Activated CD4-positive, alpha-beta memory T cell treated with anti-CD3 and anti-CD28 coated beads, Interleukin-2, amount 10 ng/mL, durations not matched to agents 7 days and 5 days (primary cell): Measurements from ENCODE around the gene KLRC2. TPM values are rescaled to one million over a fixed set of nuclear protein-coding genes. Genes with fewer than 3 reads are reported as not detected.
"Not testable (repeated sequence)": the region's sequence is repeated elsewhere in the genome, so short reads cannot be mapped to it uniquely, and the experiment has no call there.

Source experiments
- CTCF ChIA-PET: fragments of 350-600 bp; sonication (Branson Sonifier 250); formaldehyde crosslinking; loops from one replicate; lab custom pipeline; 2021; ENCODE audit warnings: antibody characterized with exemption, inconsistent platforms; lab: Charles Lee
- POLR2A ChIA-PET: fragments of 350-600 bp; sonication (Branson Sonifier 250); formaldehyde crosslinking; loops from one replicate; lab custom pipeline; 2021; ENCODE audit warnings: antibody characterized with exemption; lab: Charles Lee
- DNase-seq: peaks from one replicate; pipeline ENCODE4 v3.0.0-alpha.2; 2020
- H3K27ac Mint-ChIP-seq: one replicate; pipeline ENCODE4 v1.8.0; 2021; ENCODE audit warnings: mild to moderate bottlenecking, mixed read lengths
- H3K27me3 Mint-ChIP-seq: one replicate; pipeline ENCODE4 v1.8.0; 2021; ENCODE audit warnings: mixed read lengths
- H3K36me3 Mint-ChIP-seq: one replicate; pipeline ENCODE4 v1.8.0; 2021; ENCODE audit warnings: low read depth, mixed read lengths
- H3K4me1 Mint-ChIP-seq: one replicate; pipeline ENCODE4 v1.8.0; 2021; ENCODE audit warnings: mixed read lengths
- H3K4me3 Mint-ChIP-seq: one replicate; pipeline ENCODE4 v1.8.0; 2021; ENCODE audit warnings: mild to moderate bottlenecking, mixed read lengths
- H3K9me3 Mint-ChIP-seq: one replicate; pipeline ENCODE4 v1.8.0; 2021; ENCODE audit warnings: mixed read lengths
- total RNA-seq, 2 experiments: library from RNA; stranded (reverse); gene quantifications; one replicate each; pipeline ENCODE4 v1.2.3, GENCODE V29; 2021

KLRC2 gene
- total RNA-seq: not detected

- H3K4me1 Mint-ChIP-seq, POLR2A ChIA-PET, DNase-seq, H3K36me3 Mint-ChIP-seq, H3K4me3 Mint-ChIP-seq, H3K27me3 Mint-ChIP-seq, H3K9me3 Mint-ChIP-seq, CTCF ChIA-PET, H3K27ac Mint-ChIP-seq: not testable (repeated sequence)
These were observed at the start of gene KLRC2 for GRCh38 chr12:10435816-10436215. Gene KLRC2 (minus strand): TSS chr12:10436010. CDS start chr12:10435986, 24 bp downstream.

GRCh38 chr12:10481901-10482300, 46.1 kb upstream of the KLRC2 start:
- H3K4me3 Mint-ChIP-seq, POLR2A ChIA-PET, H3K36me3 Mint-ChIP-seq, H3K4me1 Mint-ChIP-seq, H3K9me3 Mint-ChIP-seq, CTCF ChIA-PET, DNase-seq, H3K27ac Mint-ChIP-seq: not testable (repeated sequence)
- H3K27me3 Mint-ChIP-seq: peaks cover 36% of the 10 kb centered on the region

GRCh38 chr12:10472808-10473207, 37.0 kb upstream of the KLRC2 start:
- CTCF ChIA-PET, POLR2A ChIA-PET, H3K4me3 Mint-ChIP-seq, H3K4me1 Mint-ChIP-seq, H3K27ac Mint-ChIP-seq, H3K36me3 Mint-ChIP-seq, DNase-seq, H3K9me3 Mint-ChIP-seq, H3K27me3 Mint-ChIP-seq: not testable (repeated sequence)

- Mint-ChIP-seq H3K4me1 (no peaks in the 10 kb centered on the region), H3K36me3 (no peaks in the 10 kb centered on the region), H3K4me3 (no peak overlapping the region), H3K27ac (no peak overlapping the region), H3K9me3 (no peaks in the 10 kb centered on the region), H3K27me3 (peaks cover 8% of the 10 kb centered on the region)
- ChIA-PET CTCF (no interaction called here), POLR2A (no interaction called here)
- no peak for DNase-seq
These were observed 33.9 kb upstream of the KLRC2 start for GRCh38 chr12:10469701-10470100.

GRCh38 chr12:10466311-10466710, 30.5 kb upstream of the KLRC2 start:
- Mint-ChIP-seq H3K4me1 (no peaks in the 10 kb centered on the region), H3K27ac (no peak overlapping the region), H3K27me3 (peaks cover 24% of the 10 kb centered on the region), H3K4me3 (no peak overlapping the region), H3K9me3 (peaks cover 4% of the 10 kb centered on the region), H3K36me3 (no peaks in the 10 kb centered on the region)
- ChIA-PET CTCF (no interaction called here), POLR2A (no interaction called here)
- no peak for DNase-seq

GRCh38 chr12:10457760-10458159, 21.9 kb upstream of the KLRC2 start:
- no peak for DNase-seq
- POLR2A ChIA-PET: no interaction called here
- peaks cover 9% of the 10 kb centered on the region for H3K9me3 Mint-ChIP-seq

GRCh38 chr12:10456856-10457255, 21.0 kb upstream of the KLRC2 start:
- Mint-ChIP-seq H3K4me1 (no peaks in the 10 kb centered on the region), H3K36me3 (peaks cover 4% of the 10 kb centered on the region), H3K4me3 (no peak overlapping the region), H3K9me3 (peaks cover 9% of the 10 kb centered on the region), H3K27ac (no peak overlapping the region), H3K27me3 (peaks cover 25% of the 10 kb centered on the region)
- ChIA-PET CTCF (no interaction called here), POLR2A (no interaction called here)
- no peak for DNase-seq

More at GRCh38 chr12:10457760-10458159, 21.9 kb upstream of the KLRC2 start:
- no peaks in the 10 kb centered on the region for H3K4me1 Mint-ChIP-seq
- H3K36me3 Mint-ChIP-seq: peaks cover 4% of the 10 kb centered on the region
- H3K4me3 Mint-ChIP-seq: no peak overlapping the region
- peaks cover 30% of the 10 kb centered on the region for H3K27me3 Mint-ChIP-seq
- CTCF ChIA-PET: no interaction called here
- H3K27ac Mint-ChIP-seq: no peak overlapping the region

- Mint-ChIP-seq H3K4me1 (no peaks in the 10 kb centered on the region), H3K36me3 (peaks cover 4% of the 10 kb centered on the region), H3K4me3 (no peak overlapping the region), H3K27me3 (peaks cover 23% of the 10 kb centered on the region), H3K27ac (no peak overlapping the region), H3K9me3 (peaks cover 9% of the 10 kb centered on the region)
- CTCF ChIA-PET: no interaction called here
- DNase-seq: no peak
- POLR2A ChIA-PET: no interaction called here
These were observed 20.0 kb upstream of the KLRC2 start for GRCh38 chr12:10455766-10456165.

- H3K27ac Mint-ChIP-seq: no peak overlapping the region
- peaks cover 4% of the 10 kb centered on the region for H3K36me3 Mint-ChIP-seq
- H3K27me3 Mint-ChIP-seq: peaks cover 19% of the 10 kb centered on the region
- DNase-seq: no peak
- ChIA-PET POLR2A (no interaction called here), CTCF (no interaction called here)
- H3K9me3 Mint-ChIP-seq: peaks cover 9% of the 10 kb centered on the region
- H3K4me1 Mint-ChIP-seq: no peaks in the 10 kb centered on the region
- no peak overlapping the region for H3K4me3 Mint-ChIP-seq
These were observed 18.7 kb upstream of the KLRC2 start for GRCh38 chr12:10454531-10454930.

- no peak within 1 kb of the TSS for H3K27ac Mint-ChIP-seq
- H3K4me1 Mint-ChIP-seq: no peaks in the 10 kb centered on the region
- H3K9me3 Mint-ChIP-seq: peaks cover 9% of the 10 kb centered on the region
- POLR2A ChIA-PET: no interaction called here
- CTCF ChIA-PET: no interaction called here
- H3K36me3 Mint-ChIP-seq: peaks cover 4% of the 10 kb centered on the region
- no peak within 1 kb of the TSS for H3K4me3 Mint-ChIP-seq
- peaks cover 13% of the 10 kb centered on the region for H3K27me3 Mint-ChIP-seq
- DNase-seq: no peak
These were observed 17.3 kb upstream of the KLRC2 start, which contains the start of gene KLRC1 for GRCh38 chr12:10453156-10453555. Gene KLRC1 (minus strand): TSS chr12:10453377. CDS start chr12:10451156, 2,221 bp downstream.

- no peak overlapping the region for H3K27ac Mint-ChIP-seq
- no peak overlapping the region for H3K4me3 Mint-ChIP-seq
- ChIA-PET POLR2A (no interaction called here), CTCF (no interaction called here)
- no peaks in the 10 kb centered on the region for H3K9me3 Mint-ChIP-seq
- H3K27me3 Mint-ChIP-seq: no peaks in the 10 kb centered on the region
- H3K4me1 Mint-ChIP-seq: no peaks in the 10 kb centered on the region
- no peaks in the 10 kb centered on the region for H3K36me3 Mint-ChIP-seq
- no peak for DNase-seq
These were observed 12.4 kb upstream of the KLRC2 start for GRCh38 chr12:10448236-10448635.

- not testable (repeated sequence) for H3K4me1 Mint-ChIP-seq
These were observed 10.2 kb upstream of the KLRC2 start for GRCh38 chr12:10446052-10446451.

GRCh38 chr12:10441144-10441543, 5.3 kb upstream of the KLRC2 start:
- H3K27me3 Mint-ChIP-seq, H3K36me3 Mint-ChIP-seq, H3K9me3 Mint-ChIP-seq, H3K27ac Mint-ChIP-seq, DNase-seq, H3K4me3 Mint-ChIP-seq, POLR2A ChIA-PET, H3K4me1 Mint-ChIP-seq, CTCF ChIA-PET: not testable (repeated sequence)

More at GRCh38 chr12:10446052-10446451, 10.2 kb upstream of the KLRC2 start:
- H3K4me3 Mint-ChIP-seq, H3K27me3 Mint-ChIP-seq, POLR2A ChIA-PET, H3K9me3 Mint-ChIP-seq, DNase-seq, CTCF ChIA-PET, H3K36me3 Mint-ChIP-seq, H3K27ac Mint-ChIP-seq: not testable (repeated sequence)

- DNase-seq, POLR2A ChIA-PET, H3K4me3 Mint-ChIP-seq, CTCF ChIA-PET, H3K27ac Mint-ChIP-seq, H3K36me3 Mint-ChIP-seq, H3K9me3 Mint-ChIP-seq, H3K4me1 Mint-ChIP-seq, H3K27me3 Mint-ChIP-seq: not testable (repeated sequence)
These were observed 3.9 kb upstream of the KLRC2 start for GRCh38 chr12:10439608-10440274.
